Measurements from ENCODE around the gene PSME3IP1. TPM values are rescaled to one million over a fixed set of nuclear protein-coding genes. Genes with fewer than 3 reads are reported as not detected.

Gene PSME3IP1
- total RNA-seq, 1 donor from 2014 or later: 77.8 TPM

- no peaks in the 10 kb centered on the region for H3K27me3 ChIP-seq
- peaks cover 18% of the 10 kb centered on the region for H3K4me1 ChIP-seq
- DNase-seq: no peak
- TF ChIP-seq CTCF (IDR thresholded peaks at IDR 0.05): no peak
- H3K9me3 ChIP-seq: no peaks in the 10 kb centered on the region
- no peak overlapping the region for H3K27ac ChIP-seq
- no peak for ATAC-seq
- intact Hi-C loops (cut with DNase I): no loop called here
- no peak overlapping the region for H3K4me3 ChIP-seq
- no peaks in the 10 kb centered on the region for H3K36me3 ChIP-seq
Observed at GRCh38 chr16:57184113-57184512, 1.7 kb downstream of the PSME3IP1 start.

- H3K4me3 ChIP-seq: no peak overlapping the region
- peaks cover 3% of the 10 kb centered on the region for H3K36me3 ChIP-seq
- H3K27ac ChIP-seq: no peak overlapping the region
- intact Hi-C loops (cut with DNase I): no loop called here
- no peaks in the 10 kb centered on the region for H3K27me3 ChIP-seq
- DNase-seq (no peak), ATAC-seq (no peak)
- TF ChIP-seq CTCF (IDR thresholded peaks at IDR 0.05): no peak
- peaks cover 23% of the 10 kb centered on the region for H3K4me1 ChIP-seq
- no peaks in the 10 kb centered on the region for H3K9me3 ChIP-seq
Observed at GRCh38 chr16:57179215-57179828, 6.5 kb downstream of the PSME3IP1 start.

- Histone ChIP-seq H3K36me3 (peaks cover 3% of the 10 kb centered on the region), H3K9me3 (no peaks in the 10 kb centered on the region), H3K4me1 (peaks cover 19% of the 10 kb centered on the region), H3K27me3 (no peaks in the 10 kb centered on the region), H3K4me3 (no peak overlapping the region), H3K27ac (peak overlapping the region; percentile 56)
- DNase-seq (no peak), ATAC-seq (peak; percentile 71)
- intact Hi-C loops (cut with DNase I): no loop called here
- no peak for TF ChIP-seq CTCF (IDR thresholded peaks at IDR 0.05)
Observed at GRCh38 chr16:57178793-57179212, 7.0 kb downstream of the PSME3IP1 start.

GRCh38 chr16:57178196-57178595 is 7.6 kb downstream of the PSME3IP1 start:
- Histone ChIP-seq H3K36me3 (peaks cover 9% of the 10 kb centered on the region), H3K27me3 (no peaks in the 10 kb centered on the region), H3K4me1 (peaks cover 19% of the 10 kb centered on the region), H3K9me3 (no peaks in the 10 kb centered on the region), H3K4me3 (no peak overlapping the region), H3K27ac (no peak overlapping the region)
- no peak for TF ChIP-seq CTCF (IDR thresholded peaks at IDR 0.05)
- ATAC-seq (peak; percentile 44), DNase-seq (no peak)
- intact Hi-C loops (cut with DNase I): no loop called here

GRCh38 chr16:57175896-57176295 is 9.9 kb downstream of the PSME3IP1 start:
- intact Hi-C loops (cut with DNase I): no loop called here
- ATAC-seq: peak; percentile 43

More at GRCh38 chr16:57175896-57176295, 9.9 kb downstream of the PSME3IP1 start:
- no peak overlapping the region for H3K4me3 ChIP-seq
- no peak overlapping the region for H3K27ac ChIP-seq
- no peaks in the 10 kb centered on the region for H3K27me3 ChIP-seq
- peaks cover 19% of the 10 kb centered on the region for H3K4me1 ChIP-seq
- DNase-seq: no peak
- peaks cover 32% of the 10 kb centered on the region for H3K36me3 ChIP-seq
- H3K9me3 ChIP-seq: no peaks in the 10 kb centered on the region
- no peak for TF ChIP-seq CTCF (IDR thresholded peaks at IDR 0.05)

Data from upper lobe of right lung (tissue), 1 donor.